Measurements from ENCODE around the gene FERMT3.

- no peak for TF ChIP-seq POLR2A (IDR thresholded peaks at IDR 0.05)
- TF ChIP-seq, protein P1, sequence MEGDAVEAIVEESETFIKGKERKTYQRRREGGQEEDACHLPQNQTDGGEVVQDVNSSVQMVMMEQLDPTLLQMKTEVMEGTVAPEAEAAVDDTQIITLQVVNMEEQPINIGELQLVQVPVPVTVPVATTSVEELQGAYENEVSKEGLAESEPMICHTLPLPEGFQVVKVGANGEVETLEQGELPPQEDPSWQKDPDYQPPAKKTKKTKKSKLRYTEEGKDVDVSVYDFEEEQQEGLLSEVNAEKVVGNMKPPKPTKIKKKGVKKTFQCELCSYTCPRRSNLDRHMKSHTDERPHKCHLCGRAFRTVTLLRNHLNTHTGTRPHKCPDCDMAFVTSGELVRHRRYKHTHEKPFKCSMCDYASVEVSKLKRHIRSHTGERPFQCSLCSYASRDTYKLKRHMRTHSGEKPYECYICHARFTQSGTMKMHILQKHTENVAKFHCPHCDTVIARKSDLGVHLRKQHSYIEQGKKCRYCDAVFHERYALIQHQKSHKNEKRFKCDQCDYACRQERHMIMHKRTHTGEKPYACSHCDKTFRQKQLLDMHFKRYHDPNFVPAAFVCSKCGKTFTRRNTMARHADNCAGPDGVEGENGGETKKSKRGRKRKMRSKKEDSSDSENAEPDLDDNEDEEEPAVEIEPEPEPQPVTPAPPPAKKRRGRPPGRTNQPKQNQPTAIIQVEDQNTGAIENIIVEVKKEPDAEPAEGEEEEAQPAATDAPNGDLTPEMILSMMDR (IDR thresholded peaks at IDR 0.05) = no peak
- TF ChIP-seq EP300 (IDR thresholded peaks at IDR 0.05) = no peak
These were observed 29.1 kb downstream of the FERMT3 start for GRCh38 chr11:64235437-64236161.
